MCF 10A (cell line): Measurements from ENCODE around the gene HOXA6. TPM values are rescaled to one million over a fixed set of nuclear protein-coding genes. Genes with fewer than 3 reads are reported as not detected.

Experiments used
- BruUV-seq: library from RNA; stranded (reverse); fragments of 400-500 nt; replicated peaks from 2 replicates; lab custom pipeline; 2021; lab: Mats Ljungman, UMichigan
- CTCF ChIA-PET: fragments of 300-600 bp; sonication (Branson Sonifier 250); formaldehyde crosslinking; extraction: SDS; loops from one replicate; lab custom pipeline; 2021; ENCODE audit warnings: antibody characterized with exemption, inconsistent platforms; lab: Yijun Ruan, JAX
- POLR2A ChIA-PET: fragments of 300-600, 350-650 bp; sonication (Branson Sonifier 250); formaldehyde crosslinking; extraction: SDS; loops from one replicate; lab custom pipeline; 2020; ENCODE audit warnings: antibody characterized with exemption, inconsistent platforms; lab: Yijun Ruan, JAX
- DNase-seq: peaks from one replicate; pipeline ENCODE4 v3.0.0-alpha.2; 2018; ENCODE audit not compliant: unreplicated experiment
- H3K27ac Mint-ChIP-seq: one replicate; pipeline ENCODE4 v1.8.0; 2022; ENCODE audit warnings: mild to moderate bottlenecking, low read depth, mixed read lengths; ENCODE audit not compliant: unreplicated experiment
- H3K27me3 Mint-ChIP-seq: one replicate; pipeline ENCODE4 v1.8.0; 2022; ENCODE audit warnings: mixed read lengths; ENCODE audit not compliant: insufficient read depth, unreplicated experiment
- H3K36me3 Mint-ChIP-seq: one replicate; pipeline ENCODE4 v1.8.0; 2022; ENCODE audit warnings: mild to moderate bottlenecking, moderate library complexity, mixed read lengths; ENCODE audit not compliant: insufficient read depth, unreplicated experiment
- H3K4me1 Mint-ChIP-seq: one replicate; pipeline ENCODE4 v1.8.0; 2022; ENCODE audit warnings: mixed read lengths; ENCODE audit not compliant: insufficient read depth, unreplicated experiment
- H3K4me3 Mint-ChIP-seq: one replicate; pipeline ENCODE4 v1.8.0; 2022; ENCODE audit warnings: mild to moderate bottlenecking, moderate library complexity, mixed read lengths; ENCODE audit not compliant: unreplicated experiment
- H3K9me3 Mint-ChIP-seq: one replicate; pipeline ENCODE4 v1.8.0; 2022; ENCODE audit warnings: mixed read lengths; ENCODE audit not compliant: unreplicated experiment
- CTCF ChIP-seq: fragments of 200-600 bp; IDR thresholded peaks from one replicate; pipeline ENCODE4 v1.8.0; 2022; ENCODE audit warnings: antibody characterized with exemption, mild to moderate bottlenecking; ENCODE audit not compliant: unreplicated experiment
- intact Hi-C: fragments of 100-400 bp; cut with micrococcal nuclease; formaldehyde crosslinking; loops from 2 replicates; pipeline ENCODE4 v1.14.1; 2022
- total RNA-seq: library from RNA; stranded (reverse); gene quantifications from 2 replicates; pipeline ENCODE4 v1.2.3, GENCODE V29; 2022

Gene HOXA6
- total RNA-seq, 1 experiment from 2014 or later, result 0.96 TPM

- POLR2A ChIA-PET, result no interaction called here
- DNase-seq, result no peak
- no TSS peak for BruUV-seq
- no peak within 1 kb of the TSS for H3K4me3 Mint-ChIP-seq
- intact Hi-C loops, result no loop called here
- CTCF ChIA-PET, result interaction anchor here (0.6 to 5.8 kb wide), 6 partner anchors 8 to 1261 kb away, joined by 3 to 57 read pairs (median 4); no protein-coding TSS in a partner anchor
- H3K27ac Mint-ChIP-seq, result no peak within 1 kb of the TSS
- no peaks in the 10 kb centered on the region for H3K36me3 Mint-ChIP-seq
- no peaks in the 10 kb centered on the region for H3K27me3 Mint-ChIP-seq
- H3K4me1 Mint-ChIP-seq, result peaks cover 16% of the 10 kb centered on the region
- TF ChIP-seq CTCF, result no peak
- H3K9me3 Mint-ChIP-seq, result no peaks in the 10 kb centered on the region
Measured at GRCh38 chr7:27151931-27152815, 4.6 kb upstream of the HOXA6 start, which contains the start of gene HOXA3. Gene HOXA3, minus strand, starts transcription at chr7:27152583. Its CDS starts 41,943 bp downstream, at chr7:27110640.

DNA sequence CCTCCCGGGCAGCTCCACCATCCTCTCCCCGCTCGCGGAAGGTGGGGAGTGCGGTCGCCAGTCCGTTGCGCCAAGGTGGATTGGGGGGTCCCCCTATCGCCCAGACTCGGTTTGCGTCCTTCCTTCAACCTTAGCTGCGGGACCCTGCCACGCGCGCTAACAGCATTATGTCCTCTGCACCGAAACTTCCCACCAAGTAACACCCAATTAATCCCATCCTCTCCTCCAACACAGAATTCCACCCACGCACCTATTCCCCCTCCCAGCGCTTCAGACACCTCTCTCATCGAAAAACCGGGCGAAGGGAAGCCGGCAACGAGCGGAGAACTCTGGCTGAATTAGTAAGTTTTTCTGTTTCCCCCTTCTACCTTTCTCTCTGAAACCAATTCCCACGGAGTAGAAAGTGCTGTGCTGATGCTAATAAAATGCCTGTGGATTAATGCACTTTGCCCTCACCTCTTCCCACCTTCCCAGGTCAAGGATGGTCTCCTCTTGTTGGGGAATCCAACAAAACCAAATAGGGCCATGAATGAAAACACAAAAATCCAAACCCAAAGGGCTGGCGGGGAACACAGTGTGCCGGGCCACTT is 3.9 kb upstream of the HOXA6 start:
- DNase-seq, result no peak
- Mint-ChIP-seq H3K27me3 (no peaks in the 10 kb centered on the region), H3K9me3 (no peaks in the 10 kb centered on the region), H3K27ac (no peak overlapping the region), H3K4me1 (peaks cover 16% of the 10 kb centered on the region), H3K4me3 (no peak overlapping the region), H3K36me3 (no peaks in the 10 kb centered on the region)
- no peak for TF ChIP-seq CTCF
- ChIA-PET CTCF (interaction anchor here (0.6 to 5.8 kb wide), 11 partner anchors 8 to 795 kb away, joined by 3 to 57 read pairs (median 6); no protein-coding TSS in a partner anchor), POLR2A (interaction anchor here (1.0 to 5.2 kb wide), 7 partner anchors 11 to 1207 kb away, joined by 3 to 65 read pairs (median 5); partner anchors contain the start of gene HOXA9)
- intact Hi-C loops, result no loop called here
- BruUV-seq, result no TSS peak

GRCh38 chr7:27150568-27151340 is 3.2 kb upstream of the HOXA6 start:
- peak overlapping the region; percentile 79 for H3K4me3 Mint-ChIP-seq
- BruUV-seq, result no TSS peak
- peak; percentile 89 for TF ChIP-seq CTCF
- ChIA-PET CTCF (interaction anchor here (0.6 to 5.8 kb wide), 20 partner anchors 8 to 1258 kb away, joined by 3 to 57 read pairs (median 6); no protein-coding TSS in a partner anchor), POLR2A (interaction anchor here (0.6 to 5.2 kb wide), 18 partner anchors 10 to 1206 kb away, joined by 3 to 65 read pairs (median 4); partner anchors contain the start of genes CBX3, HNRNPA2B1, HOXA4 and HOXA9)
- no peaks in the 10 kb centered on the region for H3K9me3 Mint-ChIP-seq
- peaks cover 15% of the 10 kb centered on the region for H3K4me1 Mint-ChIP-seq
- intact Hi-C loops, result loop anchor here (1.0 kb wide), 1 partner anchor 11 kb away; no protein-coding TSS in a partner anchor
- peak; percentile 72 for DNase-seq
- H3K27me3 Mint-ChIP-seq, result no peaks in the 10 kb centered on the region
- no peaks in the 10 kb centered on the region for H3K36me3 Mint-ChIP-seq
- no peak overlapping the region for H3K27ac Mint-ChIP-seq
